GM19324 (cell line): ENCODE data around the gene EPHA10.
"Not testable (repeated sequence)": the region's sequence is repeated elsewhere in the genome, so short reads cannot be mapped to it uniquely, and the experiment has no call there.

Experiments
- ATAC-seq: cut with Tn5 transposase; IDR thresholded peaks from one replicate; pipeline ENCODE4 v1.9.1; 2021; ENCODE audit warnings: mild to moderate bottlenecking, moderate library complexity; ENCODE audit not compliant: unreplicated experiment, low FRiP score

EPHA10 gene

GRCh38 chr1:37738619-37739018 is 26.3 kb downstream of the EPHA10 start:
- not testable (repeated sequence) for ATAC-seq

- ATAC-seq: not testable (repeated sequence)
Observed at GRCh38 chr1:37737975-37738374, 26.9 kb downstream of the EPHA10 start.

GRCh38 chr1:37734629-37735591 is 30.0 kb downstream of the EPHA10 start:
- no peak for ATAC-seq

GRCh38 chr1:37732111-37732780 is 32.7 kb downstream of the EPHA10 start:
- ATAC-seq: no peak

GRCh38 chr1:37731312-37732019 is 33.5 kb downstream of the EPHA10 start:
- ATAC-seq: no peak

- no peak for ATAC-seq
Observed at GRCh38 chr1:37730376-37730775, 34.5 kb downstream of the EPHA10 start.

GRCh38 chr1:37728416-37728815 is 36.5 kb downstream of the EPHA10 start:
- no peak for ATAC-seq

- ATAC-seq: no peak
Observed at GRCh38 chr1:37726751-37727585, 38.0 kb downstream of the EPHA10 start.

GRCh38 chr1:37725851-37726613 is 38.9 kb downstream of the EPHA10 start:
- ATAC-seq: no peak

- ATAC-seq: no peak
Observed at GRCh38 chr1:37724575-37724974, 40.3 kb downstream of the EPHA10 start.

GRCh38 chr1:37723390-37724078 is 41.4 kb downstream of the EPHA10 start:
- no peak for ATAC-seq

GRCh38 chr1:37723072-37723389 is 41.9 kb downstream of the EPHA10 start:
- ATAC-seq: no peak

GRCh38 chr1:37722181-37723071 is 42.5 kb downstream of the EPHA10 start:
- ATAC-seq: no peak

GRCh38 chr1:37721565-37721964 is 43.4 kb downstream of the EPHA10 start:
- ATAC-seq: no peak

GRCh38 chr1:37720231-37721130 is 44.4 kb downstream of the EPHA10 start:
- no peak for ATAC-seq

- ATAC-seq: no peak
Observed at GRCh38 chr1:37719572-37720195, 45.2 kb downstream of the EPHA10 start.
